ENCODE data around the gene CD19. TPM values are rescaled to one million over a fixed set of nuclear protein-coding genes. Genes with fewer than 3 reads are reported as not detected.

Gene CD19
- total and polyA plus RNA-seq, 10 of the 15 experiments (the other 5 are each of a cell fraction or from before 2014, with no cell fraction given), result 1.2 to 125 (median 77.2) TPM

GRCh38 chr16:28910086-28911031 lies 21.4 kb upstream of the CD19 start (continued):
- no peak for TF ChIP-seq EP300 (IDR thresholded peaks at IDR 0.05; ENCODE audit: borderline replicate concordance in 1 of 2, control insufficient read depth in 1 of 2, low read depth in 2 of 2, low read length in 2 of 2)
- peak; percentile 23; the same call in 1 of the 2 replicates for TF ChIP-seq RUNX3 (IDR thresholded peaks at IDR 0.05; ENCODE audit: low read length)

- TF ChIP-seq NFYB (IDR thresholded peaks at IDR 0.05; ENCODE audit: insufficient read depth, low read depth, low read length) (no peak), SMARCA5 (IDR thresholded peaks at IDR 0.05) (no peak), IKZF1 (conservative IDR thresholded peaks at IDR 0.05) (no peak), RBBP5 (conservative IDR thresholded peaks at IDR 0.05) (no peak), CHD1 (IDR thresholded peaks at IDR 0.05; ENCODE audit: low read depth, low read length) (no peak), MXI1 (IDR thresholded peaks at IDR 0.05; ENCODE audit: low read depth, low read length) (no peak), ZBED1 (IDR thresholded peaks at IDR 0.05; ENCODE audit: borderline replicate concordance) (no peak), SUPT20H (IDR thresholded peaks at IDR 0.05; ENCODE audit: borderline replicate concordance, control insufficient read depth, low read depth, low read length) (no peak), WRNIP1 (IDR thresholded peaks at IDR 0.05; ENCODE audit: borderline replicate concordance, low read depth, low read length) (no peak), EED (IDR thresholded peaks at IDR 0.05; ENCODE audit: low read depth) (no peak), GATAD2B (conservative IDR thresholded peaks at IDR 0.05; ENCODE audit: low read depth) (no peak), BRCA1 (IDR thresholded peaks at IDR 0.05; ENCODE audit: low read depth, low read length) (no peak), ATF7 (IDR thresholded peaks at IDR 0.05; ENCODE audit: low read depth) (no peak), SIN3A (IDR thresholded peaks at IDR 0.05; ENCODE audit: low read depth, low read length) (no peak), LARP7 (IDR thresholded peaks at IDR 0.05) (no peak), POLR2AphosphoS5 (IDR thresholded peaks at IDR 0.05; ENCODE audit: low read length) (no peak), USF1 (IDR thresholded peaks at IDR 0.05; ENCODE audit: borderline replicate concordance, extremely low read length, insufficient read depth, low read depth, low read length) (no peak), HDAC6 (IDR thresholded peaks at IDR 0.05; ENCODE audit: unreplicated experiment) (no peak), JUND (IDR thresholded peaks at IDR 0.05; ENCODE audit: low read depth, low read length) (no peak), ELK1 (IDR thresholded peaks at IDR 0.05; ENCODE audit: low read depth, low read length) (no peak)
- intact Hi-C loops (cut with micrococcal nuclease; ENCODE audit: unreplicated experiment), result no loop called here
- DNase-seq (ENCODE audit: low read depth, low spot score) (no peak), FAIRE-seq (no peak), ATAC-seq (no peak)
- no peak overlapping the region for H3K9ac ChIP-seq (ENCODE audit: control insufficient read depth, insufficient read depth, low read length)
- no peaks in the 10 kb centered on the region for H3K9me3 ChIP-seq (replicated peaks; ENCODE audit: control insufficient read depth, insufficient read depth, low read length)
- ChIA-PET POLR2A (interaction anchor here (0.7 kb wide), 1 partner anchor 50 kb away, joined by 4 read pairs; no protein-coding TSS in a partner anchor), RAD21 (ENCODE audit: unreplicated experiment) (interaction anchor here (1.1 kb wide), 1 partner anchor 33 kb away, joined by 4 read pairs; no protein-coding TSS in a partner anchor), SMC1A (ENCODE audit: uncharacterized antibody, unreplicated experiment) (no interaction called here), CTCF (no interaction called here)
- WGBS (ENCODE audit: insufficient coverage, insufficient replicate concordance, low lambda C conversion rate, missing lambda C conversion rate), result 93% methylated on average over 12 of the region's 12 CpGs
- no peak overlapping the region for H2AFZ ChIP-seq (ENCODE audit: control insufficient read depth, low read depth, low read length)
- H3K4me2 ChIP-seq (ENCODE audit: control insufficient read depth, insufficient read depth), result no peak overlapping the region
- no peaks in the 10 kb centered on the region for H3K79me2 ChIP-seq (ENCODE audit: control insufficient read depth, insufficient read depth, low read length)
- no peaks in the 10 kb centered on the region for H3K27me3 ChIP-seq (replicated peaks in 1 of 2; ENCODE audit: control insufficient read depth in 2 of 2, insufficient read depth in 2 of 2, low read length in 1 of 2)
- peaks cover 8% of the 10 kb centered on the region for H3K4me1 ChIP-seq (ENCODE audit: control insufficient read depth, insufficient read depth, low read length)
- H4K20me1 ChIP-seq (ENCODE audit: control insufficient read depth, insufficient read depth), result no peaks in the 10 kb centered on the region
- H3K27ac ChIP-seq (ENCODE audit: control insufficient read depth, insufficient read depth), result no peak overlapping the region
- H3K36me3 ChIP-seq (ENCODE audit: control insufficient read depth in 2 of 2, insufficient read depth in 2 of 2, low read length in 1 of 2), result peaks cover 11 to 13% of the 10 kb centered on the region in 2 experiments; a peak in 3 of 4 replicates
- in situ Hi-C loops (cut with MboI), result no loop called here
- no peak overlapping the region for H3K4me3 ChIP-seq
- BruUV-seq (replicated peaks), result no TSS peak
Observed at GRCh38 chr16:28912558-28912957, 19.2 kb upstream of the CD19 start.

All from GM12878 (cell line).